Prostate gland (tissue), 2 donors: ENCODE results near the gene PRRX1.

ENCODE experiments used
- CTCF ChIP-seq, 4 experiments: fragments of 200-600 bp in 2 of 4; fragments of 450-650 bp in 2 of 4; sonication (generic) in 2 of 4; IDR thresholded peaks; 1 replicate in 3 of 4; 2 replicates in 1 of 4; pipeline ENCODE4 v1.5.1; 2016 to 2019; ENCODE audit warnings: antibody characterized with exemption in 4 of 4, mild to moderate bottlenecking in 2 of 4, moderate library complexity in 2 of 4
- POLR2A ChIP-seq: fragments of 450-650 bp; IDR thresholded peaks from one replicate; pipeline ENCODE4 v1.6.1; 2016; ENCODE audit warnings: antibody characterized with exemption, mild to moderate bottlenecking

- TF ChIP-seq CTCF (IDR thresholded peaks at IDR 0.05) (no peak), POLR2A (no peak)
Observed at GRCh38 chr1:170659399-170660035, 4.4 kb upstream of the PRRX1 start.
